ENCODE results near the gene CELSR2. TPM values are rescaled to one million over a fixed set of nuclear protein-coding genes. Genes with fewer than 3 reads are reported as not detected.

CELSR2 gene
- total RNA-seq, 1 donor from 2014 or later = 9.8 TPM

DNA sequence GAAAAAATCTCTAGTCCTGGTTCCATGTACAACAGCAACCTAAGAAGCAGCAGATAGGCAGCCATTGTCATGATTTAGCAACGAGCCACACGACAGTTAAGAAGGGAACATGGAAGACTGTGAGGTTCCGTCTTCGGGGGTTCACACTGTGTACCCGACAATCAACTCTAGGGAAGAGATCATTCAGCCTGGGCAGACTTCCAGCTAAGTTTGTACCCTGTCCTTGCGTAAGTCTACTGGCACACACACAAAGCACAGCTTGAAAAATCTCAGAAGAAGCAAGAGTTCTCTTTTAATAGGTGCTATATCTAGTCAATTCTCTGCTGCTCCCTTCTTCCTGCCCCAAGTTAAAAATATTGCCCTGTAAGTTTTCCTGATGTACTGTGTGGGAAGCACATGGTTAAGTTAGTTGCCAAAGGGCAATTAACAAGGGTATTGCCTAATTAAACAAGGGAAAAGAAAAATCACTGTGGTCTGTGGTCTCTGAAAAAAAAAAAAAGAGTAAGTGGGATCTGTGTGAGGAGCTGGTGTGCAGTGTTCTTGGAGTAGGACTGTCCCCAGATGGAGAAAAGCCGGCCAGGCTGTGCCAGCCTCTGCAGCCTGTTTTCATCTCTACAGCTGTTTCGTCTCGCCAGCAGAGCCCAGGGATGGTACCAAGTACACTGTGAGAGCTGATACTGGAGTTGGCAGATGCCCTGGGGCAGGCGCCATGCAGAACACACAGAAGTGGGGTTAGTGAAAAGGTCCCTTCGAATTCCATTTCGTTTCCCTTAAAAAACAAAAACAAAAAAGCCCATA, 63.8 kb downstream of the CELSR2 start:
- no peak for DNase-seq
- no peak for ATAC-seq
- intact Hi-C loops (cut with micrococcal nuclease) = no loop called here

DNA sequence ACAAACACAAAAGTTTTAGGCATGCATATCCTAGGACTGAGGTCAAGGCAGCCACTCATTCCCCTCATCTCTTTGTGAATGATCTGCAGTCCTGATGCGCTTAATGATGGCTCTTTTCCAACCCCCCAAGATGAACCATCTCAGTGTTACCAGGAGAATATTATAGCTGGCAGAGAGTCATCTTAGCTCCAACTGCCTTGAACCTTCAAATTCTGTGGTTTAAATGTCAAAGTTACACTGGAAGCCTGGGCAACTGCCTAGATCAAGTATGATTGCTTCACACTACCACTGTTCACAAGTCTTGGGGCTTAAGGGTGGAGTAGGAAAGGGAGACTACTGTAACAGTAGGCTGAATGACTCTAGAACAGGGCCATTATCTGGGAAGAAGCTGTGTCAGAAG, 65.5 kb downstream of the CELSR2 start:
- no peak for ATAC-seq
- no peak for DNase-seq
- intact Hi-C loops (cut with micrococcal nuclease) = no loop called here

DNA sequence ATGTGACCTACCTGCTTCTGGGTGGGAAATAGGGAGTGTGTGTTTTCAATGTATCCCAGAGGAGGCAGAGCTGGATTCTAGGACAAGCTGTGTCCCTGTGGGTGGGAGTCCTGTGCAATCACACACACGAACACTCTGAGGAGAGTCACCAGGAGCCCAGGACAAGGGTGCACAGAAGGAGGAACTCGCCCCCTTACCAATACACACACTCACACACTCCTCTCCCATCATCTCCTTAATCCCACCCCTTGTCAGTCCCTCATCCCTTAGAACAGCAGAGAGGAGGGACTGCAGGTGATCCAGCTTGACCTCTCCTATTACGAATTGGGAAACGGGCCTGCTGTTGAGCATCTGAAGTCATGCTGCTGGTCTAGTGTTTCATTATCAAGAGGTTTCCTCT, 65.9 kb downstream of the CELSR2 start:
- DNase-seq = no peak
- ATAC-seq = no peak
- intact Hi-C loops (cut with micrococcal nuclease) = no loop called here

DNA sequence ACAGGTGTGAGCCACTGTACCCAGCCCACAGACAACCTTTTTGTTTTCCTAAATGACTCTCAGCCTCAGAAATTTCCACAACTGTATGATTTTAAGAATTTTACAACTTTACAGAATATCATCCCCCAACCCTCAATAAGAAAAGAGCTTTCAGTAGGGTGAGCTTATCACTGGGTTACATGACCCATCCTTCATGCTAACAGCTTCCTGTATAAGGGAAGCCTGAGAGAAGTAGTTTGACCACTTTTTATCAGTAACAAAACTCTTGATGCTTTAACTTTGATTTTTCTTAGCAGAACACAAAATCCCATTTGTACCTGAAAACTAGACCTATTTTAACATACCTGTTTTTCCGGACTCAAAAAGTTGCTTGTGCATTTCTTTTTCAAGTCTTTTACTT, 67.2 kb downstream of the CELSR2 start:
- intact Hi-C loops (cut with micrococcal nuclease) = no loop called here
- DNase-seq (no peak), ATAC-seq (no peak)

DNA sequence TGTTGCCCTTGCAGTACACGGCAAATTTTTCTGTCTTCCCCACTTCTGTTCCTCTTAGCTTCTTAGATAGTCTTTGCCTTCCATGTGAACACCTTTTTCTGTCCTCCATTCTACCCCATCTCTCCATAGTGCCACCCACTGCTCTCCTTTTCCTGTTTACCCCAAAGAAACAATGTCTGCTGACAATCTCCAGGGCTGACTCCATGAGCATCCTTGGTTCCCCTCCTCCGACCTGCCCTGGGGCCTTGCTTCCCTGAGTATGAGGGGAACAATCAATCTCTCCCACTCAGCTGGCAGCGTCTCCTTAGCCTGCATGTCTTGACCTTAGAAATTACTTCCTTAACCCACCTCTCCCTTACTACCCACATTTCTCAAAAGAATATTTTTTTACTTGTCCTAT, 69.8 kb downstream of the CELSR2 start:
- ATAC-seq = no peak
- no peak for DNase-seq
- intact Hi-C loops (cut with micrococcal nuclease) = no loop called here

DNA sequence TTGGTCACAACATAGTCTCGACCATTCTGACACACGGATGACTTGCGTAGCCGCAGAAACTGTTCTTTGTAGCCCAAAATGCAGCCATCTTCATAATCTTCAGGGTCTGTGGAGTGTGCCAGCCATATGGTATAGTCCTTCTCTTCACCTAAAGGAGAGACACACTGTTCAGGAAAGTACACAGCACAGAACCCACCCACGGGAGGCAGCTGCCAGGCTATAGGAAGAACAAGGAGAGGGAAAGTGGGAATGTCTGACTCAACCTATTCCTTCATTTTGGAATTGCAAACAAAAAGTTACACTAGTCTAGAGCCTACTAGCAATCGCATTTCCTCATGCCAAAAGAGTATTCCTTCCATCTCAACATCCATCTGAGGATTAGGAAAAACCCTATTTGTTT, 73.6 kb downstream of the CELSR2 start:
- intact Hi-C loops (cut with micrococcal nuclease) = no loop called here
- DNase-seq (no peak), ATAC-seq (no peak)

Other genes starting within 250 kb of the CELSR2 start
- 16.6 TPM for gene WDR47, start 207.4 kb upstream of the CELSR2 start, total RNA-seq
- gene TAF13, start 173.5 kb upstream of the CELSR2 start, total RNA-seq = 62.4 TPM
- 31.5 TPM for gene TMEM167B, start 158.8 kb upstream of the CELSR2 start, total RNA-seq
- gene ELAPOR1, start 135.4 kb upstream of the CELSR2 start, total RNA-seq = 0.30 TPM
- gene SARS1, start 35.6 kb upstream of the CELSR2 start, total RNA-seq = 99.8 TPM
- gene PSRC1, start 33.6 kb downstream of the CELSR2 start, total RNA-seq = 0.74 TPM
- 0.35 TPM for gene MYBPHL, start 57.5 kb downstream of the CELSR2 start, total RNA-seq
- 117 TPM for gene SORT1, start 148.4 kb downstream of the CELSR2 start, total RNA-seq
- gene PSMA5, start 176.9 kb downstream of the CELSR2 start, total RNA-seq = 50.8 TPM
- 30.4 TPM for gene SYPL2, start 217.0 kb downstream of the CELSR2 start, total RNA-seq
- 3.4 TPM for gene ATXN7L2, start 234.4 kb downstream of the CELSR2 start, total RNA-seq
- gene CYB561D1, start 244.6 kb downstream of the CELSR2 start, total RNA-seq = 4.3 TPM

Data from left ventricle myocardium superior (tissue), 1 donor.